HG02763 (cell line): Measurements from ENCODE around the gene GIT1.

ENCODE experiments used
- ATAC-seq: cut with Tn5 transposase; IDR thresholded peaks from one replicate; pipeline ENCODE4 v1.9.1; 2021; ENCODE audit warnings: mild to moderate bottlenecking, moderate library complexity; ENCODE audit not compliant: unreplicated experiment

The GIT1 gene, protein sequence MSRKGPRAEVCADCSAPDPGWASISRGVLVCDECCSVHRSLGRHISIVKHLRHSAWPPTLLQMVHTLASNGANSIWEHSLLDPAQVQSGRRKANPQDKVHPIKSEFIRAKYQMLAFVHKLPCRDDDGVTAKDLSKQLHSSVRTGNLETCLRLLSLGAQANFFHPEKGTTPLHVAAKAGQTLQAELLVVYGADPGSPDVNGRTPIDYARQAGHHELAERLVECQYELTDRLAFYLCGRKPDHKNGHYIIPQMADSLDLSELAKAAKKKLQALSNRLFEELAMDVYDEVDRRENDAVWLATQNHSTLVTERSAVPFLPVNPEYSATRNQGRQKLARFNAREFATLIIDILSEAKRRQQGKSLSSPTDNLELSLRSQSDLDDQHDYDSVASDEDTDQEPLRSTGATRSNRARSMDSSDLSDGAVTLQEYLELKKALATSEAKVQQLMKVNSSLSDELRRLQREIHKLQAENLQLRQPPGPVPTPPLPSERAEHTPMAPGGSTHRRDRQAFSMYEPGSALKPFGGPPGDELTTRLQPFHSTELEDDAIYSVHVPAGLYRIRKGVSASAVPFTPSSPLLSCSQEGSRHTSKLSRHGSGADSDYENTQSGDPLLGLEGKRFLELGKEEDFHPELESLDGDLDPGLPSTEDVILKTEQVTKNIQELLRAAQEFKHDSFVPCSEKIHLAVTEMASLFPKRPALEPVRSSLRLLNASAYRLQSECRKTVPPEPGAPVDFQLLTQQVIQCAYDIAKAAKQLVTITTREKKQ

GRCh38 chr17:29589524-29590410 lies at the start of gene GIT1:
TSS of gene GIT1 (minus strand) at chr17:29589648. CDS start at chr17:29589378, 270 bp downstream.
- ATAC-seq, result peak; percentile 63

DNA sequence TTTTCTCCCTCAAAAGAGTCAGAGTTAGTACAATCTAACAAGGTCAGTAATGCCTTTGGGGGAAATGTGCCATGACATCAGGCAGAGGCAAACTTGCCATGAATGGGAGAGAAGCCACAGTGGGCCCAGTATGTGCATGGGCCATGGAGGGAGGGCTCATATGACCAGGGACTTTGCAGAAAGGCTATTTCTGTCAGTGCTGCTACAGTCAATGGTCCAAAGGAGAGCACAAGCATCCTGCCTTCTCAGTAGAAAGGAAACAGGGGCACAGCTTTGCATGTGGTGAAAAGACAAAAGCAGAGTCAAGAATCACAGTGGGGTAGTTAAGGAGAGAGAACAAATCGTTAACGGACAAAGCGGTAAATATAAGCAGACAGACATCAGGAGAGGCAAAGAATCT lies 44.4 kb upstream of the GIT1 start:
- ATAC-seq, result no peak

- ATAC-seq, result no peak
These were observed 41.3 kb upstream of the GIT1 start for GRCh38 chr17:29630630-29631193.

- ATAC-seq, result no peak
These were observed 40.4 kb upstream of the GIT1 start for GRCh38 chr17:29629839-29630238.

- ATAC-seq, result no peak
These were observed 39.2 kb upstream of the GIT1 start for GRCh38 chr17:29628644-29629043.

DNA sequence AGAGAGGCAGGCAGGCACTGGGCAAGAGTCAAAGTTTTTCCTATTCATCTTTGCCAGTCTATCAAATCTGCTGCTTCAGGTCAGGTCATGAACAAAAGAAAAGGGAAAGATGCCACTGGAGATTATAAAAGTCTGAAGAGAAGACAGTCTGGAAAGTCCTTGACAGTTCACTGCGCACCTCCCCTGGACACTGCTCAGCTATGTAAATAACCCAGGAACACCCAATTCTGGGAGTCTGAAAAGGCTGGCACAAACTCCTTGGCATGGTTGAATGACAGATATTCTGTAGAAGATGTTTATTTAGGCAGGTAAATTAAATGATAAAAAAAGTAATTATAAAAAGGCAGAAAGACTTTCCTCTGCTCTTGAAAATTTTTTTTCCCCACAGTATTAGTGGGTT lies 38.5 kb upstream of the GIT1 start:
- no peak for ATAC-seq

DNA sequence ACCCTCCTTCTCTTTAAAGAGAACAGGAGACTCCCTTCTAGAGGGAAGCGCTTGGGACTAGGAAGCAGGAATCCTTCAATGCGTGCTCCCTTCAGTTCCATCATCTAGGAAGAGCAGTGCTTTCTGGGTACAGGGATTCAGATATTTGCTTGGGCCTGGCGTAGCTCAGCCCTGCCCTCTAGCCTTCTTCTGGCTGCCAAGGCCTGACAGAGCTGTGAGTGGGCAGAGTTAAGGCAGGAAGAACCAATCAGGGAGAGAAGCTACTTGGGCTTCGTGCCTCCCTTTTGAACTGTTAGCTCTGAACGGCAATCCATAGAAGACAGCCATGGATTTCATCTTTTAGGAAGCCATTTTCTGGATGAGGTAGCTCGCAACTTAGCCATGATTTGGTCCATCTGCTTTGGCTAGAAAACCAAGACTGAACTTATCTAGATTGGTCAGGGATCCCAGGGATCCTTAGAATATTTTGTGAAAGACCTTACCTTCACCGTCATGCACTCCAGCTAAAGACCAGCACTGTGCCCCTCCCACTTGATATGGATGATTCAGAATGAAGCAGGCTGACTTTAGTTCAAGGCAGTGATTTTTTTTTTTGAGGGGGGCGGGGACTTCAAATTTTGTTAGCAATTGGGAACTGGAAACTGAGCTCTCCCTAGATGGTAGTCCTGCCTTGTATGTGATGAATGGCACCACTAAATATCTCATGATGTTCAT lies 35.7 kb upstream of the GIT1 start:
- no peak for ATAC-seq

DNA sequence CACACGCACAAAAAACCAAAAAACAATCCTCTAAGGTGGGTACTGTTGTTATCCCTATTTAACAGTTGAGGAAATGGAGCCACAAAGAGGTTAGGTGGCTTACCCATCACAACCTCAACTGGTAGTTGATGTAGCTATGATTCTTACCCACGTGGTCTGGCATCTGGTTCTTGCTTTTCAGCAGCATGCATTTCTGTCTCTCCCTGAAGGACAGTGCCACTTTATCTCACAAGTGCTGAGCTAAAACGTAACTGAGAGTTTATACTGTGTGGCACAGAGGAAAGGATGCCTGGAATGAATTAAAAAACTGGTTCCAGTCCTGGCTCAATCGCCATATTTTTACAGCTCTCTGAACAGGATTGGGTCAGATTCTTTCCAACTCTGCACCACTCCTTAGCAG lies 35.1 kb upstream of the GIT1 start:
- ATAC-seq, result no peak

- ATAC-seq, result no peak
These were observed 33.8 kb upstream of the GIT1 start for GRCh38 chr17:29623283-29623647.

- ATAC-seq, result no peak
These were observed 33.2 kb upstream of the GIT1 start, which contains the start of gene CORO6 for GRCh38 chr17:29622337-29623282. TSS of gene CORO6 (minus strand) at chr17:29622912. CDS start at chr17:29621421, 1,491 bp downstream.

- no peak for ATAC-seq
These were observed 32.3 kb upstream of the GIT1 start for GRCh38 chr17:29621751-29622194.

GRCh38 chr17:29620779-29621500 lies 31.5 kb upstream of the GIT1 start:
- no peak for ATAC-seq

DNA sequence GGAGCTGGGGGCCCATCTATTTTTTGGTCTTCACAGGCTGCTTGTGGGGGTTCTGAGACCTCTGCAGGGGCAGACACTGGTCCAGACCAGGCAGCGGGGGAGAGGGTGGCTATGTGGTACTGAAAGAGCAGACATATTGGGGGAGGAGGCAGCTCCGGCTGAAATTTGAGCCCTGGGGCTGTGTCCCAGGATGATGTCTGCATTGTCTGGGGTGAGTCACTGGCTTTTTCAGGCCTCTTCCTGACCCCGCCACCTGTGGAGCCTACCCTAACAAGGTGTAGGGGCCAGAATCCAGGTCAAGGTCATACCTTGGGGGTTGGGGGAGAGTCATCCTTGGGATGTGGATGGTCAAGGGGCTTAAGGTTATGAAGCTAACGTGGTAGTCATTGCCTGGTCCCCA lies 30.8 kb upstream of the GIT1 start:
- no peak for ATAC-seq

- no peak for ATAC-seq
These were observed 29.8 kb upstream of the GIT1 start for GRCh38 chr17:29619251-29619650.

DNA sequence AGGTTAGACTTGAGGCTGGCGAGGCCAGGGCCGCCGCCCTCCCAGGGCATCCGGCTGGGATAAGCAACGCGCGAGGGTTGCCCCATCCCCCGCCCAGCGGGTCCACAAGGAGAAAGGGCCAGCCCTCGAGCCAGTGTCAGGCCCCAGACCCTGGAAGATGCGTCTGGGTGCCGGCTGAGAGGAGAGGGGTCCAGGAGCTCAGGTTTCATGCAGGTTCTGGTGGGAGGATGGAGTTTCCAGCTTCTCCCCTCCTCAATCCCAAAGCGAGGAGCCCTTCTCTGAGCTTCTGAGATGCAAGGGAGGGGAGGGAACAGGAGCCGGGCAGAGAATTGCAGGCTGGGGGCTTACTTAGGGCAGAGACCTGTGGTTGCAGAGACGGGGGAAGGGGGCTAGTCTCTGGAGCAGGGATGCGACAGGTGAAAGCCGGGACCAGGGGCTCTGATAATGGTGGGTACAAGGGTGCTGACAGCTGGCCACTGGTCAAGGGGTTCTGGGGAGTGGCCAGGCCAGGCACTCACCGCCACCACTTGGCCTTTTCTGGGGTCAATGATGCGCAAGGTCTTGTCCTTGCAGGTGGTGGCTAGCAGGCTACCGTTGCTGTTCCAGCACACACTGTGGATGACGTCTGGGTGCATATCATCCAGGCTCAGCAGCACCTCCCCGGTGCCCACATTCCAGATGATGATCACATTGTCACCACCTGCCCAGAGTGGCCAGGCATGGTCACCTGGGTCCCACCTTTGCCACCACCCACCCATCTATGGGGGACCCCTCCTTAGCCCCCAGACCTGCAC lies 29.0 kb upstream of the GIT1 start:
- no peak for ATAC-seq

DNA sequence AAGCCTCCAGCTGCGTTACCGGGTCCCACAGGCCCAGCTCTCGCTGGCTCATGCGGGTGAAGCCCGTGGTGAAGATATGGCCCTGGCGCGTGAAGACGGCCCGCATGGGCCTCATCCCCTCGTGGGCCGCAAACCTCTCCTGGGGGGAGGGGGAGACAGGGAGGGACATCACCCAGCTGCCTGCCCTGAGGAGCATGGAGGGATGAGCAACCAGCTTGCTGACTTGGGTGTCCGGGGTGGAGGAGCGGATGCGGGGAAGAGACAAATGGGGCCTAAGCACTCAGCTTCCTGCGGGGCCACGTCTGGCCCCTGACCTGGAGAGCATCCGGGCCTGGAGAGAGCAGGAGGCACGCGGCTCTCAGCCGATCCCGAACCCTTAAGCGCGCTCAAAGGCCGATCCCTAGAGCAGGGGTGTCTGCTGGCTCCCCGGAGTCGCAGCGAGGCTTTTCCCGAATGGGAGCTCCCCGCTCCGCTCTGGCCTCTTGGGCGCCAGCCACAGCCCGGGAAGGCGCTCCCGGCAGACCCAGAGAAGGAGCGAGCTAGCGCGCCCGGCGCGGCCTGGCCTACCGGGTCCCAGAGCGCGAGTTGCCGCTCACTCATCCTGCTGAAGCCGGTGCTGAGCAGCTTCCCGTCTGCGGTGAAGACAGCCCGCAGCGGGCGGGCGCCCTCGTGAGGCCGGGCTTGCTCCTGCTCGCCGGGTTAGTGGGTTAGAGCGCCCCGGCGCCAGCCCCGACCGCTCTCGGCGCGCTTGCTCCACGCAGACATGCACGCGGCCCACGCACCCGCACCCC lies 28.2 kb upstream of the GIT1 start:
- no peak for ATAC-seq

DNA sequence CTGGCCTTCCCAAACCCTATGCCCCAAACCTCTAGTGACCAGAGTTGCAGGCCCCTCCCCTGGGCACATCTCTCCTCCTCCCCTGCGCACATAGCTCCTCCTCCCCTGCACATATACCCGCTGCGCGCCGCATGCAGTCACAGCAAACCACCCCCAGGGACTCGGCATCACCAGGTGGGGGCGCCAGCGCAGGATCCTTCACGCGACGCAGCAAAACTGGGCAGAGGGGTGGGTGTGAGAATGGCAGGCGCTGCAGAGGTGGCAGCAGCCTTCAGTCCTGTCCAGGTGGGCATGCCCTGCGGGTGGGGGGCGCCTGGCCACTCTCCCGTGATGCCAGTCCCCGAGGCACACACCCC lies 27.7 kb upstream of the GIT1 start:
- ATAC-seq, result no peak
